GM10266 (cell line): ENCODE measurements around the gene HRH3.

Experiments
- DNase-seq: peaks from one replicate; pipeline ENCODE4 v3.0.0; 2012; ENCODE audit errors: extremely low spot score
- TF ChIP-seq, protein P1 (sequence below): IDR thresholded peaks from 2 replicates; pipeline ENCODE4 v1.5.1; 2012; ENCODE audit warnings: mild to moderate bottlenecking, low read depth; ENCODE audit not compliant: control insufficient read depth, insufficient read depth; ENCODE audit errors: missing control alignments

The HRH3 gene

GRCh38 chr20:62202083-62202395 lies 18.0 kb downstream of the HRH3 start:
- DNase-seq = no peak
- TF ChIP-seq, protein P1, sequence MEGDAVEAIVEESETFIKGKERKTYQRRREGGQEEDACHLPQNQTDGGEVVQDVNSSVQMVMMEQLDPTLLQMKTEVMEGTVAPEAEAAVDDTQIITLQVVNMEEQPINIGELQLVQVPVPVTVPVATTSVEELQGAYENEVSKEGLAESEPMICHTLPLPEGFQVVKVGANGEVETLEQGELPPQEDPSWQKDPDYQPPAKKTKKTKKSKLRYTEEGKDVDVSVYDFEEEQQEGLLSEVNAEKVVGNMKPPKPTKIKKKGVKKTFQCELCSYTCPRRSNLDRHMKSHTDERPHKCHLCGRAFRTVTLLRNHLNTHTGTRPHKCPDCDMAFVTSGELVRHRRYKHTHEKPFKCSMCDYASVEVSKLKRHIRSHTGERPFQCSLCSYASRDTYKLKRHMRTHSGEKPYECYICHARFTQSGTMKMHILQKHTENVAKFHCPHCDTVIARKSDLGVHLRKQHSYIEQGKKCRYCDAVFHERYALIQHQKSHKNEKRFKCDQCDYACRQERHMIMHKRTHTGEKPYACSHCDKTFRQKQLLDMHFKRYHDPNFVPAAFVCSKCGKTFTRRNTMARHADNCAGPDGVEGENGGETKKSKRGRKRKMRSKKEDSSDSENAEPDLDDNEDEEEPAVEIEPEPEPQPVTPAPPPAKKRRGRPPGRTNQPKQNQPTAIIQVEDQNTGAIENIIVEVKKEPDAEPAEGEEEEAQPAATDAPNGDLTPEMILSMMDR = no peak

- DNase-seq = peak; percentile 79
- TF ChIP-seq, protein P1 = no peak
These were observed 18.6 kb downstream of the HRH3 start for GRCh38 chr20:62201173-62202082.

DNA sequence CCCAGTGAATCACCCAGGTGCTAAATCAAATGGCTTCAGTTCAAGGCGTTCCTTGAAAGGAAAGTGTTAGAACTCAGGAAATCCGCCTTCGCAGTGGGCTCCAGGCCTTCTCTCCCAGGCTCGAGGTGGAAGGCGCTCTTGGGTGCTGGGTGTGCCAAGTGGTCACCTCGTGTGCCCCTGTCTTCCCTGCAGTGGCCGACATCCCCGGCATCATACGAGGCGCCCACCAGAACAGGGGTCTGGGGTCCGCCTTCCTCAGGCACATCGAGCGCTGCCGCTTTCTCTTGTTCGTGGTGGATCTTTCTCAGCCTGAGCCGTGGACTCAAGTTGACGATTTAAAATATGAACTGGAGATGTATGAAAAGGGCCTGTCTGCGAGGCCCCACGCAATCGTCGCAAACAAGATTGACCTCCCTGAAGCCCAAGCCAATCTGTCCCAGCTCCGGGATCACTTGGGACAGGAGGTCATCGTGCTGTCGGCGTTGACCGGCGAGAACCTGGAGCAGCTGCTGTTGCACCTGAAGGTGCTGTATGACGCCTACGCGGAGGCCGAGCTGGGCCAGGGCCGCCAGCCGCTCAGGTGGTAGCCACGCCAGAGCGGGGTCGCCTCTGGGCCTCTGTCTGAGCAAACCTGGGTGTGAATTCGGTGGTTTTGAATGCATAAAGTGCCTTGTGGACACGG lies 19.4 kb downstream of the HRH3 start:
- no peak for DNase-seq
- TF ChIP-seq, protein P1 = no peak

- DNase-seq = no peak
- TF ChIP-seq, protein P1 = no peak
These were observed 21.1 kb downstream of the HRH3 start for GRCh38 chr20:62198931-62199330.

GRCh38 chr20:62198496-62198895 lies 21.6 kb downstream of the HRH3 start:
- TF ChIP-seq, protein P1 = no peak
- no peak for DNase-seq

DNA sequence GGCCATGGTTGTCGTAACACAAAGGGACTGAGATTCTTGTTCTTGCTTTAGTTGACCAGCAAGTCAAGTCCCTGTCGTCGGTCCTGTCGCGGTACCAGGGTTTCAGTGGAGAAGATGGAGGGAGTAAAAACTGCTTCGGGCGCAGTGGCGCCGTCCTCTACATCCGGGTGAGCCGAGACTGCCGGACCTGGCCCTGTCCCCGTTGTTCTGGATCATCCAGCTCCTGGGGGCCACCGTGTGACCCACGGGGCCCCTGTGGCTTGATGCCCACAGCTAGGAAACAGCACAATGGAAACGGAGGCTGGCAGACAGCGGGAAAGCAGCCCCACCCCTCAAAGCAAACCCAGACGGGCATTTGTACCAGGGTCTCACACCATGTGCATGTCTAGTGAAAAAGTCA lies 22.3 kb downstream of the HRH3 start:
- TF ChIP-seq, protein P1 = no peak
- no peak for DNase-seq

- TF ChIP-seq, protein P1 = no peak
- no peak for DNase-seq
These were observed 22.8 kb downstream of the HRH3 start for GRCh38 chr20:62197311-62197710.
